Esophagus mucosa (tissue), 1 donor: ENCODE data around the gene PLEKHM1. TPM values are rescaled to one million over a fixed set of nuclear protein-coding genes. Genes with fewer than 3 reads are reported as not detected.
"Not testable (repeated sequence)": the region's sequence is repeated elsewhere in the genome, so short reads cannot be mapped to it uniquely, and the experiment has no call there.

Experiments used
- ATAC-seq: fragments of 200-7000 bp; cut with Tn5 transposase; one replicate; pipeline ENCODE4 v1.9.1; 2020
- total RNA-seq: library from RNA; stranded (reverse); gene quantifications from one replicate; pipeline ENCODE4 v1.2.4, GENCODE V29; 2023
- donor health status: DM: yes; HTN: yes; CAD: no.

The PLEKHM1 gene
- total RNA-seq, 1 donor from 2014 or later = 112 TPM

DNA sequence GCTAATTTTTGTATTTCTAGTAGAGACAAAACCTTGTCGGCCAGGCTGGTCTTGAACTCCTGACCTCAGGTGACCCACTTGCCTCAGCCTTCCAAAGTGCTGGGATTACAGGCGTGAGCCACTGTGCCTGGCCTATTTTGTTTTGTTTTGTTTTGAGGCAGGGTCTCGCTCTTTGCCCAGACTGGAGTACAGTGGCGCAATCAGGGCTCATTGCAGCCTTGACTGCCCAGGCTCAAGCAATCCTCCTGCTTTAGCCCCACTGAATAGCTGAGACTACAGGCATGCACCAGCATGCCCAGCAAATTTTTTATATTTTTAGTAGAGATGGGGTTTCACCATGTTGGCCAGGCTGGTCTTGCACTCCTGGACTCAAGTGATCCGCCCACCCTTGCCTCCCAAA, 30.1 kb downstream of the PLEKHM1 start:
- not testable (repeated sequence) for ATAC-seq

DNA sequence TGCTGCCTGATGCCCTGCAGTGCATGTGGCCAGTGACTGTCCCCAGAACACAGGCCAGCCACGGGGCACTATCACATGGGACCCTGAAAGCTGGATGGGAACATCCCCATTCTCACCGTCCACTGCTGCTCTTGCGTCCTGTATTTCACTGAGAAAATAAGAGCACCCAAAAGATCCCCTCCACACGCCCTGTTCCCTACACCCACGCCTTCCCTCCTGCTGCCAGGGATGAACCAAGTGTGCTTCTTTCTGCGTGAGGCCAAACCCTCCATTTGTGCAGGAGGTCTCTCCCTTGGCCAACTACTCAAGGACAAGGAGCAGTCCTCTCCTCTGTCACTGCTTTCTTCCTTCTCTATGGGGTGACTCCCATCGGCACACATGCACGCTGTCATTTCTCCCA, 36.2 kb downstream of the PLEKHM1 start:
- ATAC-seq = not testable (repeated sequence)

DNA sequence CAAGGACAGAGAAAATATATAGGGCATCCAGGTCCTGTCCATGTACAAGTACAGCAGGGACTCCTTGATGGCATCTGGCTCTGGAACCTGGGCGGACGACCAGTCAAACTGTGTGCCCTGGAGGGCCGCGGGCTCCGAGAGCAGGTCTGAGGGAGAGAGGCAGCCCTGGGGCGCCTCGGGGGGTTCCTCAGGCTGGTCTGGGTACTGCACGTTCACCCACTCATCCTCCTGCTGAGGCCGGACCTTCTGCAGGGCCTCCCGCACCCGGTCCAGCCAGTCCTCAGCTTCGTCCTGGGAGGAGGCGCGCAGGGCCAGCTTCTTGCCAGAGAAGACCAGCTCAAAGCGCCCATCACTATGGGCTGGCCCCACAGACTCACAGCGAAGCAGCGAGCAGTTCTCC, 36.8 kb downstream of the PLEKHM1 start:
- peak; percentile 21 for ATAC-seq

DNA sequence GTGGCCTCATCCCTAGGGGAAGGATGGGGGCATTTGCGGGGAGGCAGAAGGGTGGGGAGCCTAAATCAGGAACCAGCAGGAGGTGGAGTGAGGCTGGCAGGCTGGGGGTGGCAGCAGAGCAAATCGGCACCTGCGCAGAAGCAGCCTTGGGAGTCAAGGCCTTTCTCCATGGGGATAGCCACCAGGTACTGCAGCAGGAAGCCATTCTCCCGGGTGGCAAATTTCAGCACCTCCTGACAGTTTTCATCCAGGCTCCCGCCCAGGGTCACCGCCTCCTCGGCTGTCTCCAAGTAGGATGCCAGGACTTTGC, 37.3 kb downstream of the PLEKHM1 start:
- not testable (repeated sequence) for ATAC-seq

DNA sequence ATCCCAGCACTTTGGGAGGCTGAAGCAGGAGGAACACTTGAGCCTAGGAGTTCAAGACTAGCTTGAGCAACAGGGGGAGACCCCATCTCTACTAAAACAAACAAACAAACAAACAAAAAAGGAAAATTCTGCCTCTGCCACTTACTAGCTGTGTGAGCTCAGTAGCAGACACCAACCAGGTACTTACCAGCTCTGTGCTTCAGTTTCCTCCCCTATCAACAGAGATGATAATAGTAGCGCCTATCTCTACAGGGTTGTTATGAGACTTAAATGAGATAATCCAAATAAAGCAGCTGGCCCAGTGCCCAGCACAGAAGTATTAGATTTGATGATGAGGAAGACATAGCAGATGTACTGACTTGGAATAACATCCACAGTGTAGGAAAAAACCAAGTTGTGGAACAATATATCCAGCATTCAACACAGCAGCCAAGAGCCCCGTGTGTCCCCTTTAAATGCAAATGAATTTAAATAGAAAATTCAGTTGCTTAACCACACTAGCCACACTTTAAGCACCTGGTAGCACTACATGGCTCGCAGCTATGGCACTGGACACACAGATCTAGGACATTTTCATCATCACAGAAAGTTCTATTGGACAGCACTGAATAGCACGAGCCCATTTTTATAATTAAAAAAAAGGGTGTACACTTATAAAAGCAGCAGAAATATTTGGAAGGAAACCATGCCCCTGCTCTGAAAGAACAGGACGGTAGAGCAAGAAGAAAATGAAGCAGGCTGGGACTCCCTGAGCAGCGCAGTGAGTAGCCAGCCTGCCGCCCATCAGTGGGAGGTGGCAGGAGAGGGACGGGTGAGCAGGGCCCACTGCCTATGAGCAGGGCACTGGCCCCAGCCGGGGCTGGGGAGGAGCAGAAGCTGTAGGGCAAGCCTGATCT, 37.9 kb downstream of the PLEKHM1 start:
- ATAC-seq = not testable (repeated sequence)

DNA sequence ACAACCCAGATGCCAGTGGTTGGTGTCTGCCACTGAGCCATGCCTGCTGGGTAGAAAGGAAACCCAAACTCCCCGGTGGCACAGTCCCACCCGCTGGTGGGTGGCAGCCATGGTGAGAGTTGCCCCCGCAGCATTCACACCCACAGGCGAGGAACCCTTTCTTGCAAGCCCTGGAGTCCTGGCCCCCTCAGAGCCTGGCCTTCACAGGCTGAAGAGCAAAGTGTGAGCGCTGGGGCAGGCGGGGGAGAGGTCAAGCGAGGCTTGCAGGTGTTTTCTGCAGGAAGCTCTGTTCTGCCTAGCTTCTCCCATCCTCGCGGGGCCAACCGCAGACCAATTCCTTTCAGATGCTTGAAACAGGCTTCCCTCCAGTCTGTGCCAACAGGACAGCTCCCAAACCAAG, 38.9 kb downstream of the PLEKHM1 start:
- ATAC-seq = not testable (repeated sequence)

DNA sequence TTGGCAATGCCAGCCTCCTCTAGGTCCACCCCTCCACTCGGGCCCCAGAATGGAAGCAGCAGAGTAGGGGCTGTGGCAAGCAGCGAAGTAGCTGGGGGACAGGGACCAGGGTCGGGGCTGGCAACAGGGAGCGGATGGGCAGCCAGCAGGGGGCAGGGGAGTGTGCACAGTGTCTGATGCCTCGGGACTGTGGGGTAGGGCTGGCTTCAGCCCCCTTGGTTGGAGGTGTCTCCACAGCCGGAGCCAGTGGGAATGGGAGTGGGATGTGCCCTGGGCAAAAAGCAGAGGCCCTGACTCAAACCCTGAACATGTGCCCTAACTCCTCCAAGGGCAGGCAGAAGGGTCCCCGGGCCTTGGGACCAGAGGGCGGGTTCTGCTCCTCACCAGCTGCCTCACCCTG, 39.4 kb downstream of the PLEKHM1 start:
- ATAC-seq = no peak

DNA sequence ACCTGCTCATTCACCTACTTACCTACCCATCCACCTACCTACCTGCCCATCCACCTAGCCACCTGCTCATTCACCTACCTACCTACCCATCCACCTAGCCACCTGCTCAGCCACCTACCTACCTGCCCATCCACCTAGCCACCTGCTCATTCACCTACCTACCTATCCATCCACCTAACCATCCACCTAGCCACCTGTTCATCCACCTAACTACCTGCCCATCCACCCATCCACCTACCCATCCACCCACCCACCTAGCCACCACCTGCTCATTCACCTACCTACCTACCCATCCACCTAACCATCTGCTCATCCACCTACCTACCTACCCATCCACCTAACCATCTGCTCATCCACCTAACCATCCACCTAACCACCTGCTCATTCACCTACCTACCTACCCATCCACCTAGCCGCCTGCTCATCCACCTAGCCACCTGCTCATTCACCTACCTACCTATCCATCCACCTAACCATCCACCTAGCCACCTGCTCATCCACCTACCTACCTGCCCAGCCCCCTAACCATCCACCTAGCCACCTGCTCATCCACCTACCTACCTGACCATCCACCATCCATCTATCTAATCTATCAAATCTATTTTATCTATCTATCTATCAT, 40.7 kb downstream of the PLEKHM1 start:
- not testable (repeated sequence) for ATAC-seq

DNA sequence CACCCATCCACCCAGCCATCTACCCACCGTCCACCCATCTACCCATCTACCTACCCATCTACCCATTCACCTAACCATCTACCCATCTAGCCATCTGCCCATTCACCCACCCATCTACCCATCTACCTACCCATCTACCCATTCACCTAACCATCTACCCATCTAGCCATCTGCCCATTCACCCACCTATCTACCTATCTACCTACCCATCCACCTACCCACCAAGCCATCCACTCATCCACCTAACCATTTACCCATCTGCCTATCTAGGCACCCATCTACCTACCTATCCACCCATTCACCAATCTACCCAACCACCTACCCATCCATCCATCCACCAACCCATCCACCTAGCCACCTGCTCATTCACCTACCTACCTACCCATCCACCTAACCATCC, 41.3 kb downstream of the PLEKHM1 start:
- not testable (repeated sequence) for ATAC-seq

DNA sequence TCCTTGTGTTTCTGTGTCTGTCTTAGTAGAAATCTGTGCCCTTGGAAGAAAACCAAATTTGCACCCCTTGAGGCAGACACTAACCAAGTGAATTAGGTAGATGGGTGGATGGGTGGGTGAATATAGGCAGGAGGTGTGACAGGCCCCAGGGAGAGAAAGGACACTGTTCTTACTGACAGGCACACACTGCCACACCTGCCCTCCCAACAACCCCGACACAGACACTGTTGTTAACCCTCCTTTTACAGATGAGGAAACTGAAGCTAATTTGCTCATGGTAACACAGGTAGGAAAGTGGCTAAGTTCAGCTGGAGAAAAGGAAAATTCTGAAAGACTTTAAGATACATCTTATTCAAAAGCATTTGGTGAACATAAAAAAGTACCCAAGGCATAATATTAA, 42.0 kb downstream of the PLEKHM1 start:
- ATAC-seq = not testable (repeated sequence)

DNA sequence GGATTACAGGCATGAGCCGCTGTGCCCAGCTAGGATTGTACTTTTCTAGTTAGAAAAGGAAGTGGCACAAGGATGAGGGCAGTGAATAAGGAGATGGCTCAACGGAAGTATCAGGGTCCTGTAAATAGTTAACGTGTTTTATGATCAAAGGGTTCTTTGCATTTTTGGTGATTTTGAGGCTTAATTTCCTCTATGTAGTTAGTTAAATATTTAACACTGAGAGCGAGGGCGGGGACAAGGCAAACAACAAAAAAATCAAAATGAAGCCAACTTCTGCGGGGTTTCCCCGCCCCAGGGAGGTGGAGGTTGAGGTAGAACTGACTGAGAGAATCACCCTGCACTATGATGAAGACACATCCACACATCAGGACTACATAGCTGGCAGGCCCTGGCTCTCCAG, 42.5 kb downstream of the PLEKHM1 start:
- ATAC-seq = not testable (repeated sequence)

DNA sequence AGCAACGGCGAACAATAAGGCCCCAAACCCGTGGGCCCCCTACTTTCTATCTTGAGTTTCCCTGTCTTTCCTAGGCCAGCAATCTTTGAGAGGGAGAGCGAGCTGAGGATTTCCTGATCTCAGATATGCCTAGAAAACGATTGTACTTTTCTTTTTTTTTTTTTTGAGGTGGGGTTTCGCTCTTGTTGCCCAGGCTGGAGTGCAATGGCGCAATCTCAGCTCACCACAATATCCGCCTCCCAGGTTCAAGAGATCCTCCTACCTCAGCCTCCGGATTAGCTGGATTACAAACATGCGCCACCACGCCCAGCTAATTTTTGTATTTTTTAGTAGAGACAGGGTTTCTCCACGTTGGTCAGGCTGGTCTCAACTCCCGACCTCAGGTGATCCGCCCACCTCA, 42.9 kb downstream of the PLEKHM1 start:
- ATAC-seq = not testable (repeated sequence)

DNA sequence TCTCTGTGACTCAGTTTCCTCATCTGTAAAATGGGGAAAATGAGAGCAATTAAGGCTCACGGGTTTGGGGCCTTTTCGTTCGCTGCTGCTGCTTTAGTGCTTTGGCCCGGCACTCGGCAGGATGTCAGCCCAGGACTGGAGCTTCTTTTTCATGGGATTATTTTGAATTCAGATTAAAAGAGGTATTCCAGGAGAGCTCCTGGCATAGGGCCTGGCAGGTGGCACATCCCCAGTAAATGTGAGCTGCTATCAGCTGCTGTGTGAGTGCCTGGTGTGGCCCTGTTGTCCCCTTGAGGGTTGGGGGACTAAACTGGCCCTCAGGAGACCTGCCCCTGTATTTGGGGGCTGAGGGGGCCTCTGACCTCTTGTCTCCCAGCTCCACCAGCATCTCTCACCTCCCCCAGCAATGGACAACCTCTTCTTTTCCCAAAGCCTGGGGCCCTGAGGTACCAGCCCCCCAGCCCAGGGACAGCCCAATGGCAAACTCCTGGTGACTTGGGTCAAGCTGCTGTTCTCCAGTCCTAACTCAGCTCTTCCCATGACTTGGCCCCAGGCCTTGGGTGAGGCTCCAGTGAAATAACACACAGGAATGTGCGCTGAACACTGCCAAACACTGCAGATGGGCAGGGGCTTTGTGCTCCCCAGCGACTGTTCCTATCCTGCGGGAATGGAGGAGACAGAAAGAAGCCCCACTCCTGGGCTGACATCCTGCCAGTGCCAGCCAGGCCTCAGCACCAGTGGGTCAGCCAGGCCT, 43.5 kb downstream of the PLEKHM1 start:
- peak; percentile 22 for ATAC-seq

DNA sequence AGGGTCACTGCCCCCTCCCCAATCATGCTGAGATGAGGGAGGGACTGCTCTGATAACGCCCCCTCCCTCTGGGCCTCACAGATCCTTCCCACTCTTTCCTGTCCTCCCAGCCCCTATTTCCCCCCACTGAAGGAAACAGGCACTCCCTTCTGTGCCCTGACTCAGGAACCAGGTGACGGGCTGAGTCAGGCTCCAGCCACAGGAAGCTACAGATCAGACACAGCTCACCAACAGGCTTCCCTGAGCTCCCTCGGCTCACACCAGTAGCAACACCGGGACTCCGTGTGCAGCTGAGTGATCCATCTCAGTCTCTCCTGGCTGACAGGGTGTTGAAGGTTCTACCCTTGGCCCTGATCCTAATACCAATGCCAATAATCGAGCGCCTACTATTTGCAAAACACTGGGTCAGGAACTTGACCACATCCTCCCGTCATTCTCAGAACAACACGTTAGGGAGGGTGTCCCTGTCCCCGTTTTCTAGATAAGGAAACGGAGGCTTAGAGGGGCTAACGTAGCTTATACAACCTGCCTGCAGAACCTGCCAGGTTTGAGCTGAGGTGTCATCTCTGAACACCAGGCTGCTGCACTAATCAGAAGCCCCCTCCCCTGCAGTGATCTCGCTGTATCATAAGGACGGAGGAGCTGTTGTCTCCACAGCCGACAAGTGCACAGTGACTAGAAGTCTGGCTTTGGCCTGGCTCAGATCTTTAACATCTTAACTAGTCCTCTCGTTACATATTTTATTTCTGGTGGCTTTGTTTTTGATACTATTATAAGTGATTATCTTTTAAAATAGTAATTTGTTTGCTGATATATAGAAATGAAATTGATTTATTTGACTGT, 44.4 kb downstream of the PLEKHM1 start:
- ATAC-seq = peak; percentile 84

DNA sequence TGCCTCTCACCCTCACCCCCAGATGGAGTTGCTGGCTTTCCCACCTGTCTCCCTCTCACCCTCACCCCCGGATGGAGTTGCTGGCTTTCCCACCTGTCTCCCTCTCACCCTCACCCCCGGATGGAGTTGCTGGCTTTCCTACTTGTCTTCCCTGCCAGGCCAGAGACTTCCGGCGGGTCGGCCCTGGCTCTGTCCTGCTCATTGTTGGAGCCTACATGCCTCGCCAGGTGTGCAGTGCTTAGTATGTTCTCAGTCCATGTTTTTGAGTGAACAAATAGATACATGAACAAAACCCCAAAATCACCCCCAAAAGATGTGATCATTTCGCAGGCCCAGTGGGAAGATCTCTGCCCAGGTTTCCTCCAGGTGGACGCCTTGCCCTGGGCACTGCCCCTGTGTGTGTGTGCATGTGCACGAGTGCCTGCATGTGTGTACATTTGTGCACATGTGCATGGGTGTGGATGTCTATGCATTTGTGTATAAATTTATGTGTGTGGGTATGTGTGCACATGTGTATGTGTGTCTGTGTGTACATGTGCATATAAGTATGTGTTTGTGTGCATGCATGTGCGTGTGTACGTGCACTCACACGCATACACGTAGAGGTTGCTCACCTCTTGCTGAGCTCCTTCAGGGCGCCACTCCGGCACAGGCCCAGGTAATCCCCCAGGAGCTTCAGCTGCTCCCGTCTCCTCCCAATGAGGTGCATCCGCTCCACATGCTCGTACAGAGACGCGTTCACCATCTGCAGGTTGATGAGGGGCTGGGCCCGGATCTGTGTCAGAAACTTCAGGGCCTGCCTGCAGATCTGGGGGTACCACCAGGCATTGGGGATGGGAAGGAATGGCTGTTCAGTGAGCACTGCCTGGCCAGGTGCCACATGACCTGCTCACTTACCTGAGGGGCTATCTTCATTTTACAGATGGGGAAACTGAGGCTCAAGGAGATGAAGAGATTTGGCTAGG, 45.4 kb downstream of the PLEKHM1 start:
- not testable (repeated sequence) for ATAC-seq

DNA sequence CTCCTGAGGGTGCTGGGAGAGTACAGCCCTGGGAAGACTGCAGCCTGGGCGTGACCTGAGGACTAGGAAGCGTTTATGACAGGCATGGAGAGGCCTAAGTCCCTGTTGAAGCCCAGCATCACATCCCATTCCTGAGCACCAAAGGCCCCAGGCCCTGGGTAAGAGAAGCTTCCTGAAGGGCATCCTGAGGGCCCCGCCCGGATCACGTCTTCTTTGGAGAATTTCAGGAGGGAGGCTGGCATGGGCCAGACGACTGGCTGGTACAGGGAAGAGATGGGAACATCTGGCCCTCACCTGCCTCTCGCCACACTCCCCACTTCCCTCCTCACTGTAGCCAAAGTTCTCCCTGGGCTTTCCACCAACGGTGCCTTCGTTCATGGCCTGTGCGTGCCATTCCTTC, 46.2 kb downstream of the PLEKHM1 start:
- not testable (repeated sequence) for ATAC-seq

DNA sequence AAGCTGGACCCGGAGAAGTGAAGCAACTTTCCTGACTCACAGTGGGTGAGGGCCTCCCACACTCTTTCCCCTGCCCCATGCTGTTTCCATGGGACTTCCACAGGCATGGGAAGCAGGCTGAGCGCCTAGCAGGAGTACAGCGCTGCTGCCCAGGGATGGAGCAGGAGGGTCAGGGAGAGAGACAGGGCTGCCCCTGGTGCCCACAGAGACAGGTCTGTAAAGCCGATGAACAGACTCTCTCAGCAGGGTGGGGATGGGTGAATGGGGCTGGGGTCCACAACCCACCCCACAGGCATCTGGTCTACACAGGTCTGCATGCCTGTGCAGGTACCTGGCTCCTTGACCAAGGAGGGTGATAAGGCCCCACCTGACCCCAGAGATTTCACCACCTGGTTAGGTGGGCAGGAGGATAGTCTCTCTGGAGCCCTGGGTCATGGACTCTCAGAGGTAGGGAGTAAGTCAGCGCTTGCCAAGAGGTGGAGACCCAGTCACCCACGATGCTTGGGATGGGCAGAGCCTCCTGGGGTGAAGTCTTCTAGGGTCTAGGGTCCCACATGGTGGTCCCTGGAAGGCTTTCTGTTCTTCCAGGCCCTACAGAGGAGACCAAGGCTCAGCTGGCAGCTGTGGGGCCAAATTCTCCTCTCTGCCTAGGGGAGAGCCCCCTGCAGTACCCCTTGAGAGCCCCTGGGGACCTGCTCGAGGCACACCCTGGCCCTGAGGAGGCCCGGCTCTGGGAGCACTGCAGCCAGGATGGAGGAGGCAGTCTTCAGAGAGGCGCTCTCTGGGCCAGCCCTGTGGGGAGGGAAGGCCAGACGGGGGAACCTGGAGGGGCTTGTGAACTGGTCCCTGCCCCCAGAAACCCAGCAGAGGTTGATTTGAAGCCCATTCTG, 46.9 kb downstream of the PLEKHM1 start:
- not testable (repeated sequence) for ATAC-seq

DNA sequence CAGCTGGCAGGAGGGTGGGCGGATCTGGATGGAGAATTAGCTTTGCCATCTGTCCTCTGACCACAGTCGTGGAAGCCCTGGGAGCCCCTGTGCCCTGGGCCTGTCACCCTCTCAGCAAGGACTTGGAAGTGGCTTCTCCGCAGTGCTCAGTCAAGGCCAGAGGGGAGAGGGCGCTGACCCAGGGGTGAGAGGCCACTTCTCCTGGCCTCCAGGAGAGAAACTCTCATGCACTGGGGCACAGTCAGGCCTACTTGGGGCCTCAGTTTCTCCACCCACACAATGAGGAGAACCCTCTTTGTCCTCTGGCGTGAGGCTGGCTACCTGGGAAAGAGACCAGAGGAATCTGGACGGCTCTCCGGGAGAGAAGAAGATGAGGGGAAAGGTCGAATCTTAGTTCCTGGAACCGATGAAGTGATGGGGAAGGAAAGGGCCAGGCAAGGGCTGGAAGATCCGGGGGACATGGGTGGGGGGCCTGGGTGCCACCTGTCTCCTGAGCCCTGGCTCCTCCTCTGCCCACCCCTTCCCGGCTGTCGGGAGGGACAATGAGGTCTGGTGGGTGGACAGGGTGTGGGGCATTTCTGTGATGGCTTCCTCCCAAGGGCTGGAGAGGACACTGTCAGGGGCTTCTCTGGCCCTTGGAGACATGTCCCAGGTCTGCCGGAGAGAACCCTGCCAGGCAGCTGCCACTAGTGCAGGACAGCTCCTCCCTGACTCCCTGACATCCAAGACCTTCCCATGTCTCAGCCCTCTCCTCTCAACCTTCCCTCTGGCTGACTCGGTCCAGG, 48.8 kb downstream of the PLEKHM1 start:
- no peak for ATAC-seq

DNA sequence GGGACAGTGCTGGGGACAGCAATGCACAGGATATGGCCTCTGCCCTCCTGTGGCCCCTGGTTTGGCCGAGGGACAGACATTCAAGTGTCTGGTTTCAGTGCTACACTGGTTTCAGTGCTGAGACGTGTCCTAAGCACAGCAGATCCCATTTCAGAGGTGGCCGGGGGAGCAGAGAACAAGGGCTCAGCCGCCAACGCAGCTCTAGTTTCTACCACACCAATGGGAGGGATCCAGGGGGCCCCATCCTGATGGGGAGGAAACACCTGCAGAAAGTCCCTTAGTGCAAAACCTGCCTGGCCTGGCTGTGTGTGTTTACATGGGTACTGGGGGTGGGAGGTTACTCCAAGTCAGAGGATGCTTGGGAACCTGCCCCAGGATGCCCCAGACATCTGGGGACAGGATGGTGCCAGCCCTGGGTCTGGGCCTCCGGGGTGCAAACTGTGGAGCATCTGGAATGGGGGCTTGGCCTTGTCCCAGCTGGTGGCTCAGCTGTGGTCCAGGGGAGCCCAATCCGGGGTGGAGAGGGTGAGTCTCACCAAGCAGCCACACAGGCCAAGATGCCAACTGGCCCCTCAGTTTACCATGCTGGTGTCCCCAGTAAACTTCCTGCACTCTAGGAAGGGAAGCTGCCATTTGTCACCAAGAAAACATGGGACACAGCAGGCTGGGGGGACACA, 49.5 kb downstream of the PLEKHM1 start:
- not testable (repeated sequence) for ATAC-seq
